ENCODE data around the gene MPP1.

The MPP1 gene

DNA sequence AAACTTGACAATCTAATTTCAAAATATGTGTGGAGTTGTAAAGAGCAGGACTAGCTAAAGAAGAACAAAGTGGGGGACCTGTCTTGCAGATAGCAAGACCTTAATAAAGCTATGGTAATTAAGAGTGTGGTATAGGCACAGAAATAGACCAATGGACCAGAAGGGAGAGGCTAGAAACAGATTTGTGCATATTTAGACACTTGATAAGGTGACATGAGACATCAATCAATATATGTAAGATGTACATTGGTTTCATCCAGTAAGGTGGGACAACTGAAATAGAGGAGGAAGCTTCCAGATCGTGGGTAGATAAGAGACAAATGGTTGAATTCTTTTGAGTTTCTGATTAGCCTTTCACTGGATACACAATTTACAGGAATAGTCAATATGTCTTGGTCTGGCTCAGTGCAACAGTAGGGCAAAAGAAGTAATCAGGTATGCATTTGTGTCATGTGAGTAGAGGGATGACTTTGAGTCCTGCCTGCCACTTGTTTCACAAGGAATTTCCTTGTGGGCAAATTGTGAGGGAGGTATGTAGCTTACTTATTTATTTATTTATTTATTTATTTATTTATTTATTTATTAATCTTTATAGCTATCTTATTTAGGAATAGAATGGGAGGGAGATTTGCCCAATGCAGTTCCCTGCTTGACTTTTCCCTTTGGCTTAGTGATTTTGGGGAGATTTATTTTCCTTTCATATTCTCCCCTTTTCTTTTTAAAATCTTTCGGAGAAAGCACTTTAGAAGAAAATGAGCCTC, 7.2 kb upstream of the MPP1 start:
- no peak for DNase-seq

DNA sequence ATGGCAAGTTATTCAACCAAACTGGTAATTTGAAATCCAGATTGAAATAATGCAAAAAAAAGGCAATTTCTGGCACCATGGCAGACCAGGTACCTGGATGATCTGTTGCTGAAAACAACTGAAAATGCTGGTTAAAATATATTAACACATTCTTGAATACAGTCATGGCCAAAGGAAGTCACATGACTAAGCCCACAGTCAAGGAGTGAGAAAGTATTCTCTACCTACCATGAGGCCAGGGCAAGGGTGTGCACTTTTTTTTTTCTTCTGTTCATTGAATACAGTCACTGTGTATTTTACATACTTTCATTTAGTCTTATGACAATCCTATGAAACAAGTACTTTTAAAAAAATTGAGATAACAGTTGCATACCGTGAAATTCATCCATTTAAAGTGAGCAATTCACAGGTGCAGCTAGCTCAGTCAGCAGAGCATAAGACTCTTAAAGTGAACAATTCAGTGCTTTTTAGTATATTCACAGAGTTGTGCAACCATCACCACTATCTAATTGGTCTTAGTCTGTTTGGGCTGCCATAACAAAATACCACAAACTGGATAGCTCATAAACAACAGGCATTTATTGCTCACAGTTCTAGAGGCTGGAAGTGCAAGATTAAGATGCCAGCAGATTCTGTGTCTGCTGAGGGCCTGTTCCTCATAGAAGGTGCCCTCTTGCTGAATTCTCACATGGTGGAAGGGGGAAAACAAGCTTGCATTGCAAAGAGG, 4.8 kb upstream of the MPP1 start:
- no peak for DNase-seq

DNA sequence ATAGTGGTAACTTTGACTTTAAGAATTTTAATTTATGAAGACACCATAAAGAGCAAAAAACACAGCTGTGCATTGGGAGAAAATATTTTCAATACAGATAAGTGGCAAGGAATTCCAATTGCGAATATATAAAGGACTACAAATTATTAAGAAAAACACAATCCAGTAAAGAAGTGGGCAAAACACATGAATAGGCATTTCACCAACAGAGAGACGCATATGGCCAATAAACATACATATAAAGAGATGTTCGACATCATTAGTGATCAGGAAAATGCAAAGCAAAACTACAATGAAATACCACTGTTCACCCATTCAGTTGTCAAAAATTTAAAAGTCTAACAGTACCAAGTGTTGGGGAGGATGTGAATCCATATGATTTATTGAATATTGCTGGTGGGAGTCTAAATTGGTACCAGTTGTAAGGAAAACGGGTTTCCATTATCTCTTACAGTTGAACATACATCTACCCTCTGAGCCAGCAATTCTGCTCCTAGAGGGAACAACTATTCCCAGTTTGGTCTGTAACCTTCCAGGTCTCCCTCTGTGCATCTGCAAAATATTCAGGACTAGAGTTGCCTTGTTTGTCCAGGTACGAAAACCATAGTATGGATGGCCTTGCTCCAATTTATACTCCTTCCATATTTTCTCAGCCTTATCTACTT, 1.7 kb upstream of the MPP1 start:
- DNase-seq = no peak

DNA sequence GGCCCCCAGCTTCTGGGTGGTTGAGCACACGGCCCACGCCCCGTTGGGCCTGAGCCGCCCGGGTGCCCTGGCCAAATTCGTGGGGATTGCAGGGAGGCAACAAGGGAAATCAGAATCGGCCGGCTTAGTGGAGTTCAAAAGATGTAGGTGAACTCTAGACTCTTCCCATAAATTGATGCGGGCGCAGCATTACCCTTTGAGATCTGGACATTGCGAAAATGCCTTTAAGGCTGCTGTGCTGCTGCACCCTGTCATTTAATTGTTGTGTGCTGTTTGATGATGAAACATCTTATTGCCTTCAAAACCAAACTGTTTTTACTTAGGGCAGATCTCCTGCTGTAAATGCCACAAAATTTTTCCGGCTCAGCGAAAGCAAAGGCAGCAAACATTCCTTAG, 409 bp upstream of the MPP1 start:
- DNase-seq = no peak

DNA sequence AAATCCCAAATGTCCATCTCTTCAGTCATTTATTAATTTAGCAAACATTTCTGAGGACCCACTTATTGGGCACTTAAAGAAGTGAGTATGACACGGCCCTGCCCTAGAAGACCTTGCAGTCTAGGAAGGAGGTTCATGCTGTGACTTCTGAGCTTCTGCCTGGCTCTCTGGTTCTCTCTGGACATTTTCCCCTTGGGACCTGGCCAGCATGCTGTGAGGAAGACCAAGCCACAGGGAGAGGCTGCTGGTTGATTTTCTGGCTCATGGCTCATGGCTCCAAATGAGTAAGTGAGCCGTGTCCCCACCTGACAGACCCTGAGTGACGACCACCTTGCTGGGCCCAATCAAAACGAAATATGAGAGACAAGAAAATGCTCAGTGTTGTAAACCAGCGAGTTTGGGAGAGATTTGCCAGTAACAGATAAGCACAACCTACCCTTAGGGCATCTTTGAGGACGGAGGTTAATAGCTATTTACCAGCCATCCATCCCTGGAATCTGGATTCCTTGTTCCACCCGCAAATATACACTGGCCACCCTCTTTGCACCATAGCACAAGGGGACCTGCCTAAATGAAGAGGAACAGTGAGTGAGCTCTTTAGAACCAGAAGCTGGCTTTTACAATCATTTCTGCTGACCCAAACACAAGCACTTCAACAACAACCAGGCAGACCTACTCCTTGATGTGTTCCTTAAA, 876 bp downstream of the MPP1 start:
- DNase-seq = no peak

DNA sequence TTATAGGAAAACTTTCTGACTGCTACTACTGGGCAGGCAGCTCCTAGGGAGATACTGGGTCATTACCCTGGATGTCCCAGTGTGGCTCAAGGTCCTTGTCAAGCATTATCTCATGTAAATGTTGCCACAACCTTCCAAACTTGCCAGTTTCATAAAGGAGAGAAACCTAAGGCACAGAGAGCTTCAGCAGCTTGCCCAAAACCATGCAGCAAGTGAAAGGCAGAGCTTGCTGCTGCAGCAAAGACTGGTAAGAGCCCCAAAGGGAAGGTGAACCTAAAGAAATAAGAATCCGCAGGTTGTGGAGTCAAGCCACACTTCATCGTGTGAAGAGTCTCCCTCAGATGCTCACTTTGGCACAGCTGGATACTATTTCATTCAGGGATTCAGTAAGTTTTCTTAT, 2.3 kb downstream of the MPP1 start:
- no peak for DNase-seq

DNA sequence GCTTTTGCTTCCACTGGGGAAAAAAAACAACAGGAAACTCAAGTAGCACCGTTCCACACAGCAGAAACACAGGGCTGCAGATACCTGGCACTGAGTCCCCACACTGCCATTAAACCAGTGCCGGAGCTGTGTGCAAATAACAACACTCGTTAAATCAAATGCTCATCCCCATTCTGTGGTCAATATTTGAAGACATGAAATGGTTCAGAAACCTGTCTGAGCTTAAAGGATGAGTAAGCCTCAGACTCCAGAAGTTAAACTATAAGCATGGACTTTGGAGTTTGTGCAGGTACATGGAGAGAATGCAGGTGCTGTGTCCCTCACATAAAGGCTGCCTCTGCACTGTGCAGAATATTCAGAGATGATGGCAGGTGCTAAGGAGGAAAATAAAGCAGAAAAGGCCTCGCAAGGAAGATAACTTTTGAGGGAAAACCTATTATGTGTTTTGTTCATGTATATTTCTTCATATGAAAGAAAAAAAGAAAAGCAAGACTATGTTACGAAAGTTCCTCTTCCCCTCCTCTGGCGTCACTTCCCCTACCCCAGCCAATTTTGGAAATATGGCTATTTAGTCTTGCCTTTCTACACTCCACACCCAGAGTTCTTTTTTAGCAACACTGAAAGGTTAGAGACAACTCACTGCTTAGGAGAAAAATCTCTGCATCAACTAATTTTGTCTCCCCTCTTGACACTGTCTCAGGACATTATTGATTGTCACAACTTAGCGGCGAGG, 4.6 kb downstream of the MPP1 start:
- no peak for DNase-seq

DNA sequence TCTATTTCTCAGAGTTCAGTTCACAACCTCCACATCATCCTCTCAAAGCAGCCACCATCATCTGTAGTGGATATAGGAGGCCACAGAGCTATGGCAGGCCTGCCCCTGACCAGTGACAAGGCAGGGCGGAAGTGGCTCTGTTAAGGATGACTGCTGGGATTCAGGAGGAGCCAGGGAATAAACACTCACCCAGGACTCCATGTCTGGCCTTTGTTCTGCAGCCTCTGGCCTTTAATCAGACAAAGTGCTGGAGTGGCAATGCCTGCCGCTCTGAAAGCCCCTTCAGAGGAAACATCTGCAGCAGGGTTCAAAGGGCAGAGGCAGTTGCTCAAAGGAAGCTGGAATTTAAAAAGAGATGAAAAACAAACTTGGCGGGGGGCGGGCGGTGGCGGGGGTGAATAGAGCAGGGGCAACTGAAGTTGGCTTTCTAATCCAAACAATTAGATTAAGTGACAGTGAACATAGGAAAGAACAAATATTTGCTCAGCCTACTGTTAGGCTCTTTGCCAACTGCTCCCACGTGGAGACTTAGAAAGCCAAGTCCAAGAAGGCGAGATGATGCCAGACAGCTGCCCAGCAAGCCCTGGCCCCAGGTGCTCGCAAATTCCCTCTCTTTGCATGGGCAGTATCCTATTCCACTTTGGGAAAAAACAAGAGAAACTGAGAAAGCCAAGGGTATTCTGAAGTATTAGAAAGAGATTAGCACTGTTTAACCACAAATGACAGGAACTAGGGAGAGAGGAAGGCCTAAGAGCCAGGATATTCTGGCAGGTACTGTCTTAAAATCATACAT, 5.5 kb downstream of the MPP1 start:
- no peak for DNase-seq

DNA sequence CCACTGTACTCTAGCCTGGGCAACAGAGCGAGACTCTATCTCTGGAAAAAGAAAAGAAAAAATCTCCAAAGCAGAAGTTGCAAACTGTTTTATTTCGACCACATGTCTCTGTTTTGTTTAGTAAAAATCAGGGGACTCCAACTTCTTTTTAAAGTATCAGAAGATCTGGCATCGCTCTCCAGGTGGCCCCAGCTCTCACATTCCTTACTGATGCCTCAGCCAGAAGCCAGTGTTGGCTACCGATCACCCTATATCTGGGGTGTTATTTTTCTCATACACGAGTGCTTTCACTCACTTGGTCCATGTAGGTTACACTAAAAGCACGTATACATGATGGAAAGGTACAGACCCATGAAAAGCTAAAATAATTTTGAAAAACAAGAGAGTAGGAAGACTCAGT, 8.3 kb downstream of the MPP1 start:
- DNase-seq = no peak

DNA sequence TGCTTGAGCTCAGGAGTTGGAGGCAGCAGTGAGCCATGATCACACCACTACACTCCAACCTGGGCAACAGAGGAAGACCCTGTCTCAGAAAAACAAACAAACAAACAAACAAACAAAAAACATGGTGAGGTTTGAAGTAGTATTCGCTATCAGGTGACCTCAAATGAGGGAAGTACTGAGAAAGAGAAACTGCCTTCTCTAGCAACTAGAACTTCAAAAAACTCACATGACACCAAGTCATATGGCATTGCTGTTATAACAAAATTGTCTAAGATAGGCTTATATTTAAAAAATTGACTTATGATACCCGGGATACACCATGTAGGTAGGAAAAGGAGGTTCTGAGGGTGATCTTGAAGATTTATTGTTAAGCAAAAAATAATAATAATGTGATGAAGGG, 10.3 kb downstream of the MPP1 start:
- DNase-seq = no peak

DNA sequence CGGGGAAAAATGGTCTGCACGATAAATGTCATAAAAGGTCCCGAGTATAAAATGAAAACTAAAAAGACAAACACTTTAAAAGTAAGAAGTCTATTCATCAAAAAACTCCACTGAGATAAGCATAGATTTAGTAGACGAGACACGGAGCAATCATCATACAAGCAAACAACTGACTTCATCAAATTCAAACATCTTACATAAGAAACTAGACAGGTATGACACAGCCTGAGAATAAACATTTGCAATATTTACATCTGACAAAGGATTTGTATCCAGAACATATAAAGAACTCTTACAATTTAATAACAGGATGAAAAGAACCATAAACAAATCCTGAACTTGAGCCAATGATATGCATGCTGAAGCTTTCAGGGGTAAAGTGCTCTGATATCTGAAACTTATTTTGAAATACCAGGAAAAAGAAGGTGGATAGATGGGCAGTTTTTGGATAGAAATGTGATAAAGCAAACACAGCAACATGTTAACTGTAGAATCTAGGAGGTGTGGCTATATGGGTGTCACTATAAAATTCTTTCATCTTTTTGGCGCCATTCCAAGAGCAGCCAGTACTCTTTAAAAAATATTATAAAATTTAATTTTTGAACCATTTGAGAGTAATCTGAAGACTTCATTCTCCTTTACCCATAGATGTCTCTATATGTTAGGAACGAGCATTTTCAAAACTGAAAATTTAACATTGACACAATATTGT, 12.0 kb downstream of the MPP1 start:
- no peak for DNase-seq

DNA sequence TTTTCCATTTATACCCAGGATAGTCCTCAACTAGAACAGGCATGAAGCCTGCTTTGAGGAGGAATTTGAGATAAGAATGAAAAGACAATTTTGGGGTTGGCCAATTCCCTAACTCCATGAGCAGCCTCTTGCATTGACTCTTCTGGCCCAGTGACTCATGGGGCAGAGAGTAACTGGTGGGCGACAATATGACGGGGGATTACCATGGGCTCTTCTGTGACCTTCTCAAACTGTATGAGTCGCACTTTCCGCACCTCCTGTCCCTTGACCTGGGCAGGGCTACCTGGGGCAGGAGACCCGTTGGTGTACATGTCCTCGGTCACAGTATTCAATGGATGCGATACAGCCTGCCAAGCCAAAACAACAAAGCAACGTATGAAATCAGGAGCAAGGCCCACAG, 13.3 kb downstream of the MPP1 start:
- no peak for DNase-seq

DNA sequence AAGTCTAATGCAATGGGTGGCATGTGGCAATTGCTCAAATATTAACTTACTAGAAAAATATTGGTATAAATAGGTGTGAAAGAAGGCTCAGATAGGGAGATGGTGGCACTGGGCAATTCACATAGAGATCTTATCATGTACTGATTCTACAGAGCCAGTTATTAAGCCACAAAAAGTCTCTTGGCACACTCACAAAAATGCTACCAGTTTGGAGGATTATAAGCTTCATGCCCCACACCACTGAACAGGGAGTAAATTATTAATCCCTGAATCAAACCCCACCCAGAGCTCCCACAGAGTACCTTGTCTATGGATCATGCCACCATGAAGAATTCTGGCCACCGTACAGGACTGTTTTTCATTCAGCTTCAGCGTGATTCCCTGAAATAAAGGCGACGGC, 13.8 kb downstream of the MPP1 start:
- DNase-seq = no peak

DNA sequence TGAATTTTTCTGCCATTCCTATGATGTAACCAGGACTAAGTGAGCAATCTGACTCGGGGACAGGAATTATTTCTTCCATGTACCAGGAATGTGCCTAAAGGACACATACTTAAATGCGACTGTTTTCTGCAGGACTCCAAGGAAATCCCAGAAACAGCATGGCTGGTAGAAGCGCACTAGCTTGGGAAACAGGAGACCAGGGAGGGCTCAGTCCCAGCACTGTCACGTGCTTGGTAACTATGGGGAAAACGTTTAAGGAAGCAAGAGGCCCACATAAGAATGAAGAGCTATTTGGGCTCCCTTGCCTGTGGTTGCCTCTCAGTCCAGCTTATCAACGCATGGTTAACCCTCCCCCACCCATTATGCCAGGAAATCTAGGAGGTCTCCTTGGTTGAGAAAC, 19.6 kb downstream of the MPP1 start:
- no peak for DNase-seq

DNA sequence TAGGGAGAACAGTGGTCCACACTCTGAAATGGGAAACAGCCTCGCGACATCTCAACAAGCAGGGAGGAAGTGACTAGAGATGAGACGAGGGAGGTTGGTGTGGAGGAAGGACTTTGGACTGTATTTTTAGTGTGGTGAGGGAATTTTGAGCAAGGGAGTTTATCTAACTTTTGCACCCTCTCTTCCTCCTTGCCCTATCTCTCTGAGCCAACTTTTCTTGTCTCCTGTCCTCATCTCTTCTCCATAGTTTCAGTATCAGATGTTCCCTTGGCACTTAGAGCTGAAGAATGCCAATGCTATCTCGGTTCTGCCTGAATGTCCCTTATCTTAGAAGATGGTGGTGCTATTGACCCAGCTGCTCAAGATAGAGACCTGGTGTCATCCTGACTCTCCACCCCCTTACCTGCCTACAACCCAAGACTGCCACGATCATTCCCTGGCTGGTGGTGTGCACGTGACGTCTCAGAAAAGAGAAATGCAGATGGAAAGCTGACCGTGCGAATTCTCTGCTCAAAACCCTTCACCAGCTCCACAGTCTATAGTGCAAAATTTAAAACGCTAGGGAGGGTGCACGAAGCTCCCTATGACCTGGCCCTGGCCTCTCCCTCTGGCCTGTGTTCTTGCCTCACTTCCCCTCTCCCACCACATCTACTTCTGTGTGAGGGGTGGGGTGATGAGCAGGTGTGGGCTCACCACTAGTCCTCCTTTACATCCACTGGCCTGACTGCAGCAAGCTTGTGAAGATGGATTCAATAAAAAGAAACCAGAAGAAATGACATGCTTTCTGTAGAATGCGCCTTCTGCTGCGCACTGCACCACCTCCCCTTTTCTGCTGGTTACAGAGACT, 20.9 kb downstream of the MPP1 start:
- DNase-seq = no peak

DNA sequence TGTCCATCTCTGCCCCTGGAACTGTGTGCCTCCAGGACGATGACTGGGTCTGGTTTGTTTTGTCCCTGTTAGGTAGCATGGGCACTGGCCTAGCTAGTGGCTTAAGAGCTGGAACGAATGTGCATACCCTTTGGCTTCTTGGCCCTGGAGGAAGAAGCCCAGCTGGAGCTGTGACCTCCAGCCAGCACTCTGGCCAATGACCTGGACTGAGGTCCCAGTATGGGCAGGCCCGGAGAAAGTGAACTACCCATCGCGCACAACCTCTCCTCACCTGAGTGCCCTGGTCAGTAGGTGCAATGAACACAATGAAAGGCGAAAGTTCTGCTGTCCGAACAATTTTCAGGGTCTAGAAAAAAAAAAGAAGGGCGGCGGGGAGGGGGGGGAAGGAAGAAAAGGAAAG, 24.3 kb downstream of the MPP1 start:
- DNase-seq = no peak

DNA sequence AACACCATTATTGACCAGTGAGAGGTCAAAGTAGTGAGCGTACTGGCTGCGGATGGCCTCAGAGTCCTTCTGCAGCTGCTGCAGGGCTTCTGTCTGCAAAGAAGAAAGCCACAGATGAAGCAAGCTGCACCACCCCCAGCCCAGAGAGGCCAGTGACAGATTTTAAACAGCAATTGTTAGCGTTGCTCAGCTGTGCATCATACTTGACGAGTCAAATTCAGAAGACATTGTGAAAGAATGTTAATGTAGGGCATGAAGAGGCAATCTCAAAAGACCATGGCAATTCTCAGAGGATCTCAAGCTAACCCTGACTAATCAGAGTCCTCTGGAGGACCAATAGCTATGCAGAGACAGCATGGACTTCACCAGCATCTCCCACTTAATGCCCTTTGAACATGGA, 26.0 kb downstream of the MPP1 start:
- no peak for DNase-seq

DNA sequence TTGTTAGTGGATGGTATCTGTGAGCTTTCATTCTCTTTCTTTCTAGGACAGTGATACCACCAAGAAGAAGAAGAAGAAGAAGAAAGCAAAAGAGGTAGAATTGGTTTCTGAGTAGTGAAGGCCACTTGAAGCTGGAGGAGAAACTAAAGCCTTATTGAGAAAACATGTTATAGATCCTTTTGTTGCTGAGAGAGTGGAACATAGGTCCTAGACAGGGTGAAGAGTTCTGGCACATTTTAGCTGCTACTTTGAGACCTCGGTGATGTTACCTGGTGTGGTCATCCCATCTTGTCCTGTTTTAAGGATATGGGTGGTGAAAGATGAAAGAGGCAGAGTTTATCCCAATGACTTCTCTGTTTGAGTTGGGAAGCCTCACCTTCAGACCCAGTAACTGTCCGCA, 28.5 kb downstream of the MPP1 start:
- DNase-seq = no peak

DNA sequence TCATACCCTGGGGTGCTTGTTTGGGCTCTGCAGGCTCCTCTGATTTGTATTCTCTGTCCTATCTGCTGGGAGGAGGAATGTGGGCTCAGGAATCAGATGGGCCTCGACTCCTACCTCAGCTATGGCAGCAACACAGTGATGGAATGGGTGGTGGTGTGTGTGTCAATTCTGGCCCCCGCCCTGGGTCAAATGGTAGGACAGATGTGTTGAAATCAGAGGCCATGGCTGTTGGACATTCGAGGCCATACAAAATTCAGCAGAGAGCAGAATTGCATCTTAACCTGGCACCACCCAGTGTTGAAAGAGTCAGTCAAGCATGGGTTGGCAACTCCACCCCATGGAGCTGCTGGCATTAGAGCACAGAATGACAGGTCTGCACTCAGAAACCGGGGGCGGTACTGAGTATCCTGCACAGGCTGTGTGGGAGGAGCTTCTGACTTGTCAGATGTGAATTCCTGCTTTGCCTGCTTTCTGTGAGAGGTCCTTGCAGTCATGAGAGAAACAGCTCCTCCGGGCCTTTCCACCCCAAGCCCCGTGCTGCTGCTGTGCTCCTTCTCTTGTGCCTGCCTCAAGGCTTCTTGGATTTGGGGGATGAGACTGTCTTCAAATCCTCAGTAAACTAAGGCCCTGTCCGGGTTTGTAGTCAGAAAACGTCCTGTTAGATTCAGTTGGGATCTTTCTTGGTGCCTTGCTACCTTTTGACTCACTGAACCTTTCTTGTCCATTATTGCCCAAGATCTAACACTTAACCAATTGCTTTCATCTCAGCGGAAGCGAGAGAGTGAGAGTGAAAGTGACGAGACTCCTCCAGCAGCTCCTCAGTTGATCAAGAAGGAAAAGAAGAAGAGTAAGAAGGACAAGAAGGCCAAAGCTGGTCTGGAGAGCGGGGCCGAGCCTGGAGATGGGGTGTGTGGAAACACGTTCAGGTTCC, 29.6 kb downstream of the MPP1 start:
- DNase-seq = no peak

Measured in right hindlimb (tissue), 1 donor.